Gastroesophageal sphincter (tissue), 4 donors: ENCODE results near the gene ABCG4. TPM values are rescaled to one million over a fixed set of nuclear protein-coding genes. Genes with fewer than 3 reads are reported as not detected.

Experiments used
- ATAC-seq: fragments of 150-250 bp; one replicate; pipeline ENCODE4 v1.9.1; 2016; ENCODE audit warnings: mild to moderate bottlenecking, moderate library complexity
- H3K27ac ChIP-seq, 4 donors: fragments of 200-600 bp; sonication (generic) in 3 of 4; 1 replicate in 3 of 4; 2 replicates in 1 of 4; pipeline ENCODE4 v1.5.1; 2016 to 2019
- H3K27me3 ChIP-seq: fragments of 200-600 bp; sonication (generic); one replicate; pipeline ENCODE4 v1.5.1; 2019
- H3K36me3 ChIP-seq, 2 donors: fragments of 200-600 bp; sonication (generic); one replicate each; pipeline ENCODE4 v1.5.1; 2019; ENCODE audit warnings: control low read depth in 1 of 2
- H3K4me1 ChIP-seq, 3 donors: fragments of 200-600 bp; sonication (generic); 1 replicate in 2 of 3; 2 replicates in 1 of 3; pipeline ENCODE4 v1.5.1; 2016 to 2019; ENCODE audit warnings: control low read depth in 2 of 3
- H3K4me3 ChIP-seq, 2 donors: fragments of 200-600 bp; sonication (generic); one replicate each; pipeline ENCODE4 v1.5.1; 2019; ENCODE audit warnings: mild to moderate bottlenecking in 1 of 2, moderate library complexity in 1 of 2
- H3K9me3 ChIP-seq, 3 donors: fragments of 200-600 bp; sonication (generic); one replicate each; pipeline ENCODE4 v1.5.1; 2017 to 2019; ENCODE audit warnings: control low read depth in 2 of 3
- EP300 ChIP-seq: sonication (generic); formaldehyde crosslinking; IDR thresholded peaks from one replicate; pipeline ENCODE4 v1.6.1; 2017; ENCODE audit warnings: antibody characterized with exemption, mild to moderate bottlenecking
- POLR2A ChIP-seq, 2 donors: fragments of 450-650 bp; IDR thresholded peaks; one replicate each; pipeline ENCODE4 v1.6.1; 2017; ENCODE audit warnings: antibody characterized with exemption in 2 of 2, mild to moderate bottlenecking in 2 of 2, moderate library complexity in 1 of 2
- POLR2AphosphoS5 ChIP-seq: sonication (generic); formaldehyde crosslinking; IDR thresholded peaks from one replicate; pipeline ENCODE4 v1.6.1; 2017; ENCODE audit warnings: antibody characterized with exemption
- WGBS, 2 donors: methylation state at CpG; one replicate each; pipeline ENCODE4 v1.1.5; 2018; ENCODE audit warnings: low coverage in 1 of 2; 5-methylcytosine and 5-hydroxymethylcytosine counted together
- total RNA-seq, 4 donors: library from RNA; depleted of rRNA; stranded (reverse); fragments of >200 nt; gene quantifications; one replicate each; pipeline ENCODE4 v1.1.0, GENCODE V29; 2016
- TF ChIP-seq, protein P1 (sequence below), 4 experiments: fragments of 200-600 bp in 2 of 4; fragments of 450-650 bp in 2 of 4; sonication (generic) in 1 of 4; IDR thresholded peaks; one replicate each; pipeline ENCODE4 v1.5.1; 2017 to 2019; ENCODE audit warnings: antibody characterized with exemption in 4 of 4, mild to moderate bottlenecking in 2 of 4, moderate library complexity in 2 of 4

The ABCG4 gene
- total RNA-seq, 4 donors from 2014 or later: 0.20 to 1.1 (median 0.40) TPM; not detected in 1

DNA sequence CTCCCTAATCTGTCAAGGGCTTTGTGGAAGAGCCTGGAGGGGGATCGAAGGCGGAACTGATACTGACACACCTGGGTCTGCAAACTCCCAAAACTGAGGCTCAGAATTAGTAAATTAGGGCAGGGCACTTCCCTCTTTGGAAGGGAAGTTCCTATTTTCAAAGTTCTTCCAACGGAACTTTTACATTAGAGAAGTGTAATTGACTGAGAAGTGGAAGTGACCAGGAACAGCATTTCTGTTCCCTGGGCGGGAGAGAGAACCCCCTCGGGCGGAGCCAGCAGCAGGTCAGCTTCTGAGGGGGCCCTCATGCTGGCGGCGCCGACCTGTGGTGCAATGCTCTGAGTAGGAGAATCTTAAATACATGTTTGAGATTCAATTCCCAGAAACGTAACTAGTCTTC is 56.2 kb downstream of the ABCG4 start:
- 45 to 62% methylated on average over 4 to 9 of the region's 10 CpGs for WGBS, 2 donors
- Histone ChIP-seq H3K4me3 (peak overlapping the region in 1 of 2 donors; percentile 96), H3K36me3 (no peaks in the 10 kb centered on the region)

DNA sequence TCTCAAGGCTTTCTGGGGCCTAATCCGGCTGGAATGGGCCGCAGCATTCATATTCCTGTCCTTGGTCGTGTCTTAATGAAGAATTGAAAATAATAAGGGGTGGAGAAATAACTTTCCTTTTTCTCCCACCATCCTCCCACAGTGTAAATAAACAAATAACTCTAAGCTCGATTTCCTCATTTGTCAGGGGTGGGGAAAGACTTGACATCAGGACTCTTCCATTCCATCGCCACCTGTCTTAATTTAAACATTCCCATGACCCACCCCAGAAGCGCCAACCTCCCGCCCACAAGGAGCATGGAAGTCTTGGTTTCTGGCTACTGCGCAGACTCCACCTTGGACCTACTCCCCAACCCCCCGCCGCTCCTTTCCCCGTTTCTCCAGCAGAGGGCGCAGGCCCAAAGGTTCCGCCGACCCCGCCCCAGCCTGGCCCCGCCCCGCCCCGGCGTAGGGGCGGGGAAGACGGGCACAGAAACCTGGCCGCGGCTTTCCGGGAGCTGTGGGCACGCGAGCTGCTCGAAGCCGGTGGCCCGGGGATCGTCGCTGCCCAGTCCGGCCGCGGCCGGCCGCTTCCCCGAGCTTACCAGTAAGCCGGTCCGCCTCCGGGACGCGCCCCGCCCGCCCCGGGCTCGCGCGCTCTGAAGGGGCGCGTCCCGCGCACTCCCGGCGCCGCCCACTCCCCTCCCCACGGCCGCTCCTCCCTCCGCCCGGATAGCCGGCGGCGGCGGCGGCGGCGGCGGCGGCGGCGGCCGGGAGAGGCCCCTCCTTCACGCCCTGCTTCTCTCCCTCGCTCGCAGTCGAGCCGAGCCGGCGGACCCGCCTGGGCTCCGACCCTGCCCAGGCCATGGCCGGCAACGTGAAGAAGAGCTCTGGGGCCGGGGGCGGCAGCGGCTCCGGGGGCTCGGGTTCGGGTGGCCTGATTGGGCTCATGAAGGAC is 57.0 kb downstream of the ABCG4 start, which contains the start of gene CBL:
TSS of gene CBL (plus strand) at position 766 of the 937 bp plus-strand sequence. CDS start at position 845, 79 bp downstream.
- peak; percentile 96 for ATAC-seq
- 0 to 5% methylated on average over 5 to 7 of the region's 88 CpGs for WGBS, 2 donors
- Histone ChIP-seq H3K27me3 (no peaks in the 10 kb centered on the region), H3K36me3 (no peaks in the 10 kb centered on the region), H3K4me3 (peak within 1 kb of the TSS; percentile 63 to 96), H3K27ac (peak within 1 kb of the TSS; percentile 70 to 96 (median 95)), H3K4me1 (peaks cover 0 to 50% (median 0%) of the 10 kb centered on the region in 3 donors), H3K9me3 (no peaks in the 10 kb centered on the region)
- TF ChIP-seq, protein P1, sequence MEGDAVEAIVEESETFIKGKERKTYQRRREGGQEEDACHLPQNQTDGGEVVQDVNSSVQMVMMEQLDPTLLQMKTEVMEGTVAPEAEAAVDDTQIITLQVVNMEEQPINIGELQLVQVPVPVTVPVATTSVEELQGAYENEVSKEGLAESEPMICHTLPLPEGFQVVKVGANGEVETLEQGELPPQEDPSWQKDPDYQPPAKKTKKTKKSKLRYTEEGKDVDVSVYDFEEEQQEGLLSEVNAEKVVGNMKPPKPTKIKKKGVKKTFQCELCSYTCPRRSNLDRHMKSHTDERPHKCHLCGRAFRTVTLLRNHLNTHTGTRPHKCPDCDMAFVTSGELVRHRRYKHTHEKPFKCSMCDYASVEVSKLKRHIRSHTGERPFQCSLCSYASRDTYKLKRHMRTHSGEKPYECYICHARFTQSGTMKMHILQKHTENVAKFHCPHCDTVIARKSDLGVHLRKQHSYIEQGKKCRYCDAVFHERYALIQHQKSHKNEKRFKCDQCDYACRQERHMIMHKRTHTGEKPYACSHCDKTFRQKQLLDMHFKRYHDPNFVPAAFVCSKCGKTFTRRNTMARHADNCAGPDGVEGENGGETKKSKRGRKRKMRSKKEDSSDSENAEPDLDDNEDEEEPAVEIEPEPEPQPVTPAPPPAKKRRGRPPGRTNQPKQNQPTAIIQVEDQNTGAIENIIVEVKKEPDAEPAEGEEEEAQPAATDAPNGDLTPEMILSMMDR (IDR thresholded peaks at IDR 0.05): peak; percentile 75 to 96 (median 90)
- TF ChIP-seq POLR2A (IDR thresholded peaks at IDR 0.05) (peak; percentile 68 to 74), POLR2AphosphoS5 (peak; percentile 32), EP300 (no peak)

More for the DNA sequence above, 56.2 kb downstream of the ABCG4 start:
- no peak for ATAC-seq
- peaks cover 0 to 44% (median 0%) of the 10 kb centered on the region in 3 donors for H3K4me1 ChIP-seq
- no peaks in the 10 kb centered on the region for H3K27me3 ChIP-seq
- peak overlapping the region in 2 of 4 donors; percentile 95 to 96 for H3K27ac ChIP-seq
- TF ChIP-seq EP300 (no peak), POLR2A (IDR thresholded peaks at IDR 0.05) (no peak)
- no peaks in the 10 kb centered on the region for H3K9me3 ChIP-seq

DNA sequence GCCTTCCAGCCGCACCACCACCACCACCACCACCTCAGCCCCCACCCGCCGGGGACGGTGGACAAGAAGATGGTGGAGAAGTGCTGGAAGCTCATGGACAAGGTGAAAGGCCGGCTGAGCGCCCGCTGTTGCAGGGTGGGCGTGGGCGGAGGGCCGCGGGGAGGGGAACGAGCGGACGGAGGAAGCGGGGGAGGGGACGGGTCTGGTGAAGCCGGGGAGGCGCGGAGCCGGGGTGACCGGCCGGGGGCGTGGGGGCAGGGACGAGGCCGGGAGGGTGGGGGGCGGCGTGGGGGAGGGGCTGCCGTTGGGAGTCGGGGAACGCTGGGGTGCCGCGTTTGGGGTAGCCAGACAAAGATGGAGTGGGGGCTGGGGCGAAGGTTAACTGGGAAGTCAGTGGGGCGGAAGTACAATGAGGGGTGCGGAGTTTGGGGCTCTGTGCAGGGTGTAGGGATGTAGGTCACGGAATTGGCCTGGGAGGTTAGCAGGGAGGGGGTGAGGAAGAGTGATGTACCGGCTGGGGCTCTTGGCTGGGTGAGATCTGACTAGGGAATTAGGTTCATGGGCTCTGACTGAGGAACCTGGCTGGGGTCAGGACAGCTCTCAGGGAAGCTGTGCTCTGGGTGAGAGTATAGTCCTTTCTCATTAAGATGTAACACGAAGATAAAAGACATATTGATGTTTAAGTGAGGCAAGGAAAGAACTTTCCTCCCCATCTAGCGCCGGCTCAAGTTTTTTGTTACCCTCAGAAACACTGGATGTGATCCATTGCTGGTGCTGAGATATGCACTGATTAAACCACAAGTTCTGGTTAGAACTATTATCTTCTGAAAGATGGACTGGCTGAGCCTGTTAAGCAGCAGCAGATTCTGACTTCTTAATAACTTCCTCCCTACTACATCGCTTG is 57.9 kb downstream of the ABCG4 start:
- peak overlapping the region; percentile 70 to 96 (median 95) for H3K27ac ChIP-seq
- H3K9me3 ChIP-seq: no peaks in the 10 kb centered on the region
- H3K4me3 ChIP-seq: peak overlapping the region; percentile 63 to 96
- H3K27me3 ChIP-seq: no peaks in the 10 kb centered on the region
- no peak for TF ChIP-seq POLR2AphosphoS5
- TF ChIP-seq POLR2A (IDR thresholded peaks at IDR 0.05): no peak
- TF ChIP-seq EP300: no peak
- TF ChIP-seq, protein P1 (IDR thresholded peaks at IDR 0.05): no peak
- no peaks in the 10 kb centered on the region for H3K36me3 ChIP-seq
- whole genome bisulfite sequencing, 2 donors: 0 to 1% methylated on average over 10 to 13 of the region's 41 CpGs
- ATAC-seq: peak; percentile 20
- peaks cover 0 to 50% (median 0%) of the 10 kb centered on the region in 3 donors for H3K4me1 ChIP-seq

DNA sequence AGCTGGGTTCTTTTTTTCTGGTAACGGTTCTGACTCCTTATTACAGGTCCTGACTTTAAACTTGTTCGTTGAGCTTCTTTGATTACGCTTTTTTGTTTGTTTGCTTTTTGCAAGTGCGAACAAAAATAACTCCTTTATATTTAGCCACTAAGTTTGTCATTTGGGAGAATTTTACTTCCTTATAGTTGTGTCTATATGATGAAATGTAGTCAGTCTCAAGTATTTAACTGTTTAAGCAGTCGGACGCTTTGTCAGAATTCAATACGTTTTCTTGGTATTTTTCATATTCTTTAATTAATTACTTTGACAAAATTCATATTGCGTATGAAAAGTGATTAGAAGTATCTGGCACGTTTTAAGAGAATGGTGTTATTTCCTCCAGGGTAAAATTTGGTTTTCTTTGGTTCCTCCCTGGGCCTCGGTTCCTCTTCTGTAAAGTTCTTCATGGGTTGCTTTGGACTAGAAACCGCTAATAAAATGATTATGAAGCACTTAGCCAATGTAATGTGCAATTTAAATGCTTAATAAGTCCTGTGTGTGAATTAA is 58.6 kb downstream of the ABCG4 start:
- no peak for ATAC-seq
- WGBS, 2 donors: 15 to 16% methylated on average over 11 of the region's 11 CpGs
- no peaks in the 10 kb centered on the region for H3K36me3 ChIP-seq
- H3K4me1 ChIP-seq: peaks cover 0 to 53% (median 0%) of the 10 kb centered on the region in 3 donors
- peak overlapping the region in 3 of 4 donors; percentile 95 to 96 (median 95) for H3K27ac ChIP-seq
- no peaks in the 10 kb centered on the region for H3K27me3 ChIP-seq
- no peak for TF ChIP-seq POLR2A (IDR thresholded peaks at IDR 0.05)
- TF ChIP-seq EP300: no peak
- TF ChIP-seq, protein P1 (IDR thresholded peaks at IDR 0.05): no peak
- no peak for TF ChIP-seq POLR2AphosphoS5
- peak overlapping the region; percentile 63 to 96 for H3K4me3 ChIP-seq
- no peaks in the 10 kb centered on the region for H3K9me3 ChIP-seq
